RCC 7860 (cell line): ENCODE data around the gene ADAMTS5.

Source experiments
- DNase-seq: peaks from one replicate; pipeline ENCODE4 v3.0.0-alpha.2; 2015; ENCODE audit warnings: low spot score
- FAIRE-seq: peaks from 2 replicates; lab custom pipeline; 2012; peaks lifted over from hg19 to GRCh38; lab: Jason Lieb, UNC

Gene ADAMTS5

DNA sequence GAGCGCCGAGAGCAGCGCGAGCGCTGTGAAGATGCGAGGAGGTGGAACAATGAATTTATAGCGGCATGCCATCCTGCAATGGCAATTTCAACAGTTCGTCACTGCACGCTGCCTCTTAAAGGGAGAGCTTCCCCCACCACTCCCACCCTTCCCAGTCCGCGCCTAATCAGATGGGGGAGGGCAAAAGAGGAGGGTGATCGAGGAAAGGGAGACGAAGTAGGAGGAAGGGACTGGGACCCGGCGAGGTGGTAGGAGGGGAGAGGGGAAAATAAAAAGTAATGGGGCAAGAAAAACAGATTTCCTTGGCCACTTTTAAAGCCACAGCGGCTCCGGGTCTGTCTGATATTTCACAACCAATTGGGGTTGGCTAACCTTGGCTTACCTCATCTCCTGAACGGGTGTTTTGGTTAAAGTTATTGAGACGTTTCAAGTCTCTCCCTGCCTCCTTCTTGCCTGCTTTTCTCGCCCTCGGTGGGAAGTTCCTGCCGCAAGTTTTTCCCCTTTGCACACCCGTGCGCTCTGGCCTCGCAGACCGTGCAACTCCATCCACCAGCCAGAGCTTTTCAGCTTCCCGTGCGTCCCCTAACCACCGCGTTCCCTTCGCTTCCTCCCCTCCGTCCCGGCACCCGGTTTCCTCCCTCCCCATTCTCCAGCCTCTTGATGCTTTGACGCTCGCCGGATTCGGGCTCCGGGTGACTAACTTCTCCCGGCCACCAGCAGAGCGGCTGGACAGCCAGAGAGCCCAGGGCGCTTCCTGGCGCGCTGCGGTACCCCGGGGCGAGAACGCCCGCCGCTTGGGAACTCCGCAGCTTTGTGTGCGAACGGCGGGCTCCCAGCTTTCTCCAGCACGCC, at the start of gene ADAMTS5:
Gene ADAMTS5, minus strand, starts transcription at position 27 of the 852 bp plus-strand sequence. CDS start 697 bp downstream, outside the sequence.
- FAIRE-seq: no peak
- DNase-seq: peak; percentile 52

DNA sequence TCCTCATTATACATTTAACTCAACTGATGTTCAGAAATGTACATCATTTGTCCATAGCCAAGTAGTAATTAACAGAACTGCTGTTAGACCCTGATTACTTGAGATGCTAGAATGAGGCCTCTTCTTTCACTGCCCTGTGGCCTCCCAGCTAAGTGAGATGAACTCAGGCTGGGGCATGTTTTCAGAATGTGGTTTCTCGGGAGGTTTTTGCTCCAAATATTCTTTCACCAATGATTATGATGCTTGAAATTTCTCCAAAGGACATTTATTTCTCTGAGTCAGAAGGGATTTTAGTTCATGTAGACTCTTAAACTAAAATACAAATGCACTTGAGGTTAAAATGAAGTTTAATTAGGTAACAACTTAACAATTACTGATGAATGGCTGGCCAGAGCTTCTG, 34.6 kb upstream of the ADAMTS5 start:
- FAIRE-seq: no peak
- DNase-seq: no peak

DNA sequence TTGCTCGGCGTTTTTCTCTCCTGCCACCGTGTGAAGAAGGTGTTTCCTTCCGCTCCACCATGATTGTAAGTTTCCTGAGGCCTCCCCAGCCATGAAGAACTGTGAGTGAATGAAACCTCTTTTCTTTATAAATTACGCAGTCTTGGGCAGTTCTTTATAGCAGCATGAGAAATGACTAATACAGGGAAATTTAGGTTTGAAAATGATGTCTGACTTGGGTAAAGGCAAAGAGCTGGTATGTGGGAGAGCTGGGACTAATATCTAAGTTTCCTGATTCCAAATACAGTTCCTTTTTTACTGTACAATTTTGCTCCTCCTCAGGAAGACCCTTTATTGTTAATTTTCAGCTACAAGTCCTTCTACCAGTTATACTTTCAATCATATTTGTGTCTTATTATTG, 16.7 kb upstream of the ADAMTS5 start:
- DNase-seq (no peak), FAIRE-seq (no peak)

DNA sequence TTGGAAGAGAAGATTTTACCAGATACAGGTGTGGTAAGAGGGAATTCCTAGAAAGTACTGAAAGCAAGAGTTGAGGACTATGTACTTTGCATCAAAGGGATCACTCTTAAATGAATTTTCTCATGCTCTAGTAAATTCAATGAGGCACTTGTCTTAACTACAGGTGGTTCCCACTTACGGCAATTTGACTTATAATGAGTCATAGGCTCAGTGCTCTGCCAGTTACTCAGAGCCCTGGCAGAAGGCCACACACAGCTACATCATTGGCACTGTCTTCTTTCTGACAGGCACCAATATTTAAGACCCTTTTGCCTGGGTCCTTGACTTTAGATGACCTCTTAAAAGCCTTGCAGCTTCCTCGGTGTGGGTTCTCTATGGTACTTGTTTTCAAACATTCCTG, 15.9 kb upstream of the ADAMTS5 start:
- DNase-seq (peak; percentile 68), FAIRE-seq (peak; percentile 81)

DNA sequence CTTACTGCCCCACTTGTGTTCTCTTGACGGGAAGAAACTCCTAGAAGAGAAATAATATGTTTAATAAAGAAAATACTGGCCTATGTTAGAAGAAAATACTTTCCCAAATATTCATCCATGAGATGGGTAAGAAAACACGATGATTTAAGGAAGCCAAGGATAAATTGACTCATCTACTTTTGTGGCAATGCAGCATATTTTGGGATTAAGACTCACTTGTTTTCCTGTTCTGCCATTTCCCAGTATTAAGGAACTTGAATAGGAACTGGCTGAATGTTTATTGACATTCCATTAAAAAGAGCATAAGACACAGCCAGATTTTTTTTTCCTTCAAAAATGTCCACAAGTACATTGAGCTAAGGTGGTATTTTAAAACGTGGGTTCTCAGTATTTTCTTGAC, 10.9 kb upstream of the ADAMTS5 start:
- FAIRE-seq (no peak), DNase-seq (no peak)

DNA sequence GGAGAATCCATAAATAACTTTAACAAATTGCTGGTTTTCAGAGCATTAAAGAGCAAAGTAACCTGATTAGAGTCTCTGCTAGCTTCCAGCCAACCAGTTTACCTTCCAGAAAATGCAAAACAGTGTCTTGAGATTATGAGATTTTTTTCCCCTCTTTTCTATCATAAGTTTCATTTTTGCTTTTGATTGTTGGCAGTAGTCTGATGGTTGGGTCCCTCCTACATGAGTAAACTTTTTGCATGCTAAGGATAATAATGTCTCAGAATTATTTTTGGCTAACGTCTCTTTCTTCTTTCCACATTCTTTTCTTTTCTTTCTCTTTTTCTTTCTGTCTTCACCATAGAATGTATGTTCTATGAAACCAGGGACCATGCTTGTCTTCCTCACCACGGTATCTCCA, 6.3 kb upstream of the ADAMTS5 start:
- FAIRE-seq: no peak

DNA sequence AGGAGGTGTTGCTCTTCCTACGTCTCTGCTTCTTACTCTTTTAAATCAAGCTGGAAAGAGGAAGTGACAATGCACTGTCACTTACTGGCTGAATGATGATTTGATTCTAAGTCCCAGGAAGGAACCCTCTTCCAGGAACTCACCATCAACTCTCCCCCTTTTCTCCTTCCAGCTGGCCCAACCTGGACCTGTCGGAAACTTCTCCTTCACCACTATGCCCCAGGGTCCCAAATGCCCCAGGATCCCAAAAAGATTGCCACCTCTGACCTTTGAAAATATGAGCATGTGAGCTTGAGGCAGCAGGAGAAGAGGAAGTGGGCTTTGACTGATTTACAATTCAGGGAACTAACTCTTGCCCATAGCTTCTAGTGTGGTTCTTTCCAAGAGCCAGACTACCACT, 5.3 kb upstream of the ADAMTS5 start:
- DNase-seq (no peak), FAIRE-seq (no peak)

More for the DNA sequence above, 6.3 kb upstream of the ADAMTS5 start:
- DNase-seq: no peak

DNA sequence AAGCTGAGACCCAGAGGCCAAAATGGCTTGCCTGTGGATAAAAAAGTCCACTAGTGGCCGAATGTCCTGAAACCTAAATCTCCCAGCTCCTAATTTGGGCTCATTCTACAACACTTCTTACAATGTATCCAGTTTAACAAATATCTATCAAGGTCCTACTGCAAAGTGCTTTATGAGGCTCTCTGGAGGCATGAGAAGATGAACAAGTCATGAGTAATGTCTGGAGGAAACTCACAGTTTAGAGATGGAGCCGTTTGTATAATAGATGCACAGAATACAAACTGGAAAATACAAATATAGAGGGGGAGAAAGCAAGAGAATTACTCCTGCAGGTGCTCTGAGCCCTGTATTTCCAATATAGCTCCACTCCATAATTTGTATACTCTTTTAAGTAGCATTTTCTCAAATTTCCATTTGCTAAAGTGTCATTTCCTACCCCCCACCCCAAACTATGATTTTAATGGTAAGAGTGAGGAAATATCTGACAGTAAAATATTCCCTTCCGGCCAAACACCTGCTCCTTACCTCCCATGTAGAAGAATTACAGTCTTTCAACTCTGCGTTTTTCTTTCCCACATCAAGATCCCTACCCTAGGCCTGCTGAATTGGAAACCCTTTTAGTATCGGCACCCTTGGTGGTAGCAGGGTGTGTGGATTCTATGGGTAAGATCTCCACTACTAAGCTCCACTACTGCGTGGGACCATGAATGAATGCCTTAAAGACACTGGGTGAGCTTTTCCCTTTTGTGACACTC, 3.3 kb upstream of the ADAMTS5 start:
- DNase-seq (no peak), FAIRE-seq (no peak)

DNA sequence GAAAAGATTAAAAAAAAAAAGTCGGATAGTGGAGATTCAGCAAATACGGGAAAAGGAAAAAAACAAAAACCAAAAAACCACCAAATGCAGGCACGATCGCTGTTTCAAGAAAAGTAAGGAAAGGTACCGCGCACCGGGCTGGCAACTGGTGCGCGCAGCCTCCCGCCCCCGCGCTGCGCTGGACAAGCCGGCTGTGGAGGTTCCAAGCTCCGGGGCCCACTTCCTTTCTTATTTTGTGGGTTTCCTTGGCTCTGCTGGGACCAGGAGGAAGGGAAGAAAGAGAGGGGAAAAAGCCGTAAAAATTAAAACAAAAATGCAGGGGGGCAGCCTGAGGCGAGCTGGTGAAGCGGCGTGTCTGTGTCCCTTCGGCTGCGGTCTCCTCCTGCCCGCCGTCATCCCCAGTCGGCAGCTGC, 233 bp downstream of the ADAMTS5 start:
- FAIRE-seq (no peak), DNase-seq (no peak)

DNA sequence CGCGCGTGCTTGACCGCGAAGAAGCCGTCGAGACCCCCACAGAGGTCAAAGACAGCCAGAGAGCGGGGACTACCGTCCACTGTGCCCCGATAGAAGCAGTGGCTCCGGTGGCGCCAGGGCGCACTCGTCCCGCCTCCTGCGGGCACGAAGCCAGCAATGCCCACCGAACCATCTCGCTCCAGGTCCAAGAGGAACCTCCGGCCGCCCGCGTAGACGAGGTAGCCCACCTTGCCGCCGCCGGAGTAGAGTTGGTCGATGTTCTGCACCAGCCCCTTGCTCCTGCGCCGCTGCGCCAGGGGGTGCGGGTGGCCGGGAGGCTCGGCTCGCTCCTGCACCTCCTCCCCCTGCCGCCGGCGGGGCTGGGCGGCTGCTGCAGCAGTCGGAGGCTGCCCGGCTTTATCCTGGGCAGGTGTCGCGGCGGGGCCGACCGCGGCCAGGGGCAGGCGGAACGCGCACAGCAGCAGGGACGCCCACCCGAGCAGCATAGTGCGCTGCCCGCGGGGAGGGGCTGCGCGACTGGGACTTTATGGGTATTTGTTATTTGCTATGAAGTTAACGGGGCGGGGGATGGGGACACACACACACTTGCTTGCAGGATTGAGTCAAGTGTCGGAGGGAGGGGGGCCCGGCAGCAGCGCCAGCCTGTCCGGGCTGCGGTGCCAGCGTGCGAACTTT, 844 bp downstream of the ADAMTS5 start:
- DNase-seq (no peak), FAIRE-seq (no peak)

DNA sequence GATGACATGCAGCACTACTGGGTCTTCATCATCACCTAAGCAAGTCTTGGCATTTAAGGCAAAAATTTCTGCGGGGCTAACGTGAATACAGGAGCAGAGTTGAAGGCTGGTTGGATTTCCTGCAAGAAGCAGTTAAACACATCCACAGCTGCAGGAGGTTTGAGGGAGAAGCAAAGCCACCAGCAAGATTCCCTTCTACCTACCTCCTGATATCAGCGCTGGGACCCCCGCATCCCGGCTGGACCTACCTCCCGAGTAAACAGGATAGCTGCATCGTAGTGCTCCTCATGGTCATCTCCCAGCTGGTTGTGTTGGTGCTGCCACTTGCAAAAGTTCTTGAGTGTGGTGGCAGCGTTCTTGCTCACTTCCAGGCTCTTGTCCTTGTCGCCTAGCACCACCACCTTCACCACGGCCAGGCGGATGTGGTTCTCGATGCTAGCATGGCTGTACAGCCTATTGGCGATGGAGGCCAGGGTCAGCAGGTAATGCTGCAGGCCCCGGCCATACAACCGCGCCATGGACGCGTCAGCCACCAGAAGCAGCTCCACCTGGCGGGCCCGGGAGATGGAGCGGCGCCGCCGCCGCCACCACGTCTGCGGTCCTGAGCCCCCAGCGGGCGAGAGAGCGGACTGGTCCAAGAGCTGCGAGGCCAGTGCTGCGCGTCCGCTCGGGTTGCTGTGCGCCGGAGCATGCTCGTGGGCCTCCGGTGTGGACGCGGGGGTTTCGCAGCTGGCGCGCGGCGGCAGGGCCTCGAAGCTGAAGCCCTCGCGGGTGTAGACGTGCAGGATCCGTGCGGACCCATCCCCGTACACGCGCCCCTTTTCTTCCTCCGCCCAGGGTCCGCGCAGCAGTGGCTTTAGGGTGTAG, 1.6 kb downstream of the ADAMTS5 start:
- no peak for DNase-seq

DNA sequence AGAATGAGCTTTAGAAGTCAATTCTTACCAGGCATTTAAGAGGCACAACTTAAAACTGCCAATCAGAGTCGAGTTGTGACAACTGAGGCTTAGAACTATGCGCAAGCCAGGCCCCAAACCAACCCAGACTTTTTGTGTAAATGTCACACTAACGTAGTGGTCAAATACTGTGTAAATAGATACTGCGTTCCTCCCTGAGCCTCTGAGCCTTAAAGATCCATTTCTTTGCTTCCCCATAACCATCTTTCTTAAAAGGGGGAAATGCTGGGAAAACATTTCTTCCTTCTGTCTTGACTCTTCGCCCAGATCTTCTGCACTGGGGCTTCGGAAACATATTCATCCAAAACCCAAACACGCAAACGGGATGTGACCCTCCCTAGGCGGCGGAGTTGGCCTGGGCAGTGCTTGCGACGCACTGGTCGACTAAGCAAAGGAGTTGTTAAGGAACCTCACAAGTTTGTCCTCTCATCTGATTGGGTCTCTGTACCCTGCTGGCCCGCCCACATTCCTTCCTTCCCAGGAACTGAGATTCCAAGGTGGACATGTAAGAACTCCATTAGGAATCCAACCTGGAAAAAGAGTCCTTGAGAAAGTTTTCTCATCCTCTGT, 2.6 kb downstream of the ADAMTS5 start:
- no peak for FAIRE-seq
- DNase-seq: no peak

More for the DNA sequence above, 1.6 kb downstream of the ADAMTS5 start:
- FAIRE-seq: no peak

DNA sequence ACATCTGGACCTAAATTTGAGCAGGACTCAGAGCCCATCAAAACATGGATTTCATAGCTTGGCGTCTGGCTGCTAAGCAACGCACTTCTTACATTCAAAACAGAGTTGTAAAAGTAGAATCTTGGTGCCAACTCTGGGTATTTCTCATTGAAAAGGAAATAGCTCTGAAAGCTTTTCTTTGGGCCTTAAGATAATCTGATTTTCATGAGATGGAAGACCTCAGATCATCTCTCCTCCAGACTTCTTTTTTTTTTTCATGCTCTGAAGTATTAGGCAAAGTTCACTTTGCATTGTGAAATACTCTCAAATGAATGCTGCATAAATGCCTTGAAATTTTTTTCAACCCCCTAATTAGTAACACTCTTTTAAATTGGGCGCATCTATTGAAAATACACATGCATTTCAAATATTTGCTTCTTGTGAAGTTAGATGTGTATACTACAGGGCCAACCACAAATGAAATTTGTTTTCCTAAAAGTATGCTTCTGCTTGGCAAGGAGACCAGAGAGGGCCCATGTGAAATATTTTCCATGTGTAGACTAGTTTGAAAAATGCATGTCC, 4.2 kb downstream of the ADAMTS5 start:
- DNase-seq (no peak), FAIRE-seq (no peak)

DNA sequence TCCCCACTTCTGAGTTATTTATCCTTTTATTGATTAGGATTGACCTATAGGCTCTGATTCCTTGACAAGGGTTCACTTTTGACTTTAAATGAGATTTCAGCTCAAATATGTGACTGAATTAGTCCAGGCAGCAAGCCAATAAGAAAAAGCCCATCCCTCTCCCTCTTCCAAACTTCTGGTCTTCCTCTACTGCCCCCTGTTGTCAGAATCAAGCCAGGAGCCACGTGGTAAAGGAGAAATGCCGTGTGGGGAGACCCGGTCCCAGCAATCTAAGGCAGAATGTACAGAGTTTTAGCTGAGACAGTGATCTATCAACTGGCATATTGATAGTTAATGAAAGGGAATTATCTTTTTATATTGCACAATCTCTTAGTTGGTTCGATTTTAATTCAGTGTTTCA, 5.2 kb downstream of the ADAMTS5 start:
- no peak for FAIRE-seq
- no peak for DNase-seq

DNA sequence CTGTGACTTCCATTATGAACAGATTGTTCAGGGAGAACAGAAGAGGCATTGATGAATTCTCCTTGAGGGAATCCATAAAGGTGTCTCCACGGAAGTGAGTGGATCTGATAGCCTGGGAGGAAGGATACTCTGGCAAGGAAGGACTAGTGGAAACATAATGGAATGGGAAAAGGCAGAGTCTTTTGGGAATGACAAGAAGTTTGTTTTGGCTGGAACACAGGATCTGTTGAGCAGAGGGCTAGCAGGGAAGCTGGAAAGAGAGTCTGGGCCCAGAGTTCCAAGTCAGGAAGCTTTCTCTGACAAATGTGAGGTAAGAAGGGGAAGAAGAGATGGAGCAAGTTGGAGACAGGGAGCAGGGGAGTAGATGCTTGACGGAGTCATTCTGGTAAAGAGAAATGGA, 8.1 kb downstream of the ADAMTS5 start:
- DNase-seq: no peak

DNA sequence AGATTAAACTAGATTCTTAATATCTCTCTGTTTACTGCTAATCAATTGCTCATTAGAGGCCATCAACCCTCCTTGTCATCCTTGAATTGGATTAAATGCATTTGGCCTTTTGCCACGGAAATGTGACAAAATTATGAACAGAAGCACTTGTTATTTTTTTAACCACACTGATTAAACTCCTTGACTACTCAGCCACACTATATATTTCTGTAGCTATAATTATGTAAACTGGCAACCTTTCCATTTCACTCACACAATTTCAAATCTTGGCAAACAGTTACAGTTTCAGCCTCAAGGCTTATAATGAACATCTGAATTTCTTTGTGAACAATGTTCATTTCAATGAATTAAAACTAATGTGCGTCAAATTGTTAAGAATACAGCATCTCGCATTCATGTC, 10.1 kb downstream of the ADAMTS5 start:
- no peak for FAIRE-seq
- DNase-seq: no peak

More for the DNA sequence above, 8.1 kb downstream of the ADAMTS5 start:
- no peak for FAIRE-seq

DNA sequence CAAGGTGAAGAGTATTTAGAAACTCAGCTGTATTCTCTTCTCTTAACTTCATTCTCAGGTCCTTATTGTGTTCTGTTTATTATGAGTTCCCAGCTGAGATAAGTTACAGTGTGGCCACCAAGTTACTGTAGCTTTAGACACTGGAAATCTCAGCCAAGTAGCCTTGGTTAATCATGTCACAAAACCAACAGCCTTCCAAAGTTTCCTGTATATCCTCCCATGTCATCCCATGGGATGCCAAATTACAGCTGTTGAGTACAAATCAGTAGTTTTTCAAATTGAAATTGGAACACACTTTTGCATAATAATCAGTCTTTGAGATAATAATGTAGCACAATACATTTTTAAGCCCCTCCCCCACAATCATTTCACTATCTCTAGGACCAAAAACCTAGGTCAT, 10.7 kb downstream of the ADAMTS5 start:
- DNase-seq (no peak), FAIRE-seq (no peak)

DNA sequence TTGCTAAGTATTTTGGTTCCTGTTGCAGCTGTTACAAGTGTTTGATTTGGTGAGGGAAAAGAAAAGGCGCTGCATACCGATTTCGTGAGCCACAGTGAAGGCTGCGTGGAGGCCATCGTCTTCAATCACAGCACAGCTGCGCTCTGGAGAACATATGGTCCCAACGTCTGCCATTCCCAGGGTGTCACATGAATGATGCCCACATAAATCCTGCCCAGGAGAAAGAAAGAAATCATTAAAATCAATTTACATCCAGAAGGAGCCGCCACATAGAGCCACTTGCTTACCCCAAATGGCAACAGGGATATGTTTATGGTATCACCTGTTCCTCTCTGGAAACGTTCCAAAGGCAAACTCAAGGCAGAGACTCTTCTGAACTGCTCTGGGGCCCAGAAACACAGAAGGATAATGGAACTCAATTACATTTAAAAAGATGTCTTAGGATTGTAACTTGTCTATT, 12.2 kb downstream of the ADAMTS5 start:
- FAIRE-seq (no peak), DNase-seq (no peak)

DNA sequence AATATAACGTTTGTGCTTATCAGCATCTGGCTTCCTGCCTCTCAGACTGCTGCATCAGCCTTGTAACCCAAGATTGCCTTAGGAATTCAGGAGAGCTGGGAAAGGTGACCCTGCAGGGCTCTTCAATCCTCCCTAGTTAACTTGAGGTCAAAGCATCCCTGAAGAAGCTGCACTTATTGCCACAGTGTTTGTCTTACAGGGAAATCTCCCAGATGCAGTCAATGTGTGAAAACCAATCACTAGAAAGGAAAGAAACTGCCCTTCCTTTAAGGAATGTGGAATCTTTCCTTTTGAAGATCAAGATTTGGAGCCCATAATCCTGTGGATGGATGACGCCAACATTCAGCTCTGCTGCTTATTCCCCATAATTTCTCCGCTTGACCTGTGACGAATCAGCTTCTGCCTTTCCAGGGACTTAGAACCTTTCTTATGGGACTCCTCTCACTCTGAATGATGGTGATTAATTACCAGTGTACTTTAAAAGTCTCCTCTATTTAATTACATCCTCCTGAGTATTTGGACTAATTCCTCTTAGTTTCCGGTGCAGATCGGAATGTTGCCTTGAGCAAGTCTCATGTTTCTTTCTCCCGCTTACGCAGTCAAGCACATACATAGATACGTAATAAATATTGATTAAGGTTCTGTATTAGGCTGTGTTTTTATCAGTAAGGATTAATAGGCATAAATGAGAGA, 14.4 kb downstream of the ADAMTS5 start:
- DNase-seq: no peak
- no peak for FAIRE-seq
